HG02798 (cell line): ENCODE data around the gene SREBF1.

ENCODE experiments used
- ATAC-seq: cut with Tn5 transposase; IDR thresholded peaks from one replicate; pipeline ENCODE4 v1.9.1; 2021; ENCODE audit warnings: mild to moderate bottlenecking; ENCODE audit not compliant: unreplicated experiment, poor library complexity

The SREBF1 gene

GRCh38 chr17:17798573-17799255 lies 38.1 kb downstream of the SREBF1 start:
- no peak for ATAC-seq

- no peak for ATAC-seq
Measured at GRCh38 chr17:17798010-17798556, 38.7 kb downstream of the SREBF1 start.

- no peak for ATAC-seq
Measured at GRCh38 chr17:17797119-17797809, 39.5 kb downstream of the SREBF1 start.

- ATAC-seq = no peak
Measured at GRCh38 chr17:17796787-17797061, 40.1 kb downstream of the SREBF1 start.

- ATAC-seq = no peak
Measured at GRCh38 chr17:17795946-17796786, 40.6 kb downstream of the SREBF1 start.

GRCh38 chr17:17795296-17795695 lies 41.5 kb downstream of the SREBF1 start:
- ATAC-seq = no peak

- no peak for ATAC-seq
Measured at GRCh38 chr17:17794382-17794781, 42.4 kb downstream of the SREBF1 start.

- no peak for ATAC-seq
Measured at GRCh38 chr17:17793378-17794214, 43.2 kb downstream of the SREBF1 start.

GRCh38 chr17:17792551-17793377 lies 44.0 kb downstream of the SREBF1 start:
- ATAC-seq = no peak

GRCh38 chr17:17792037-17792550 lies 44.7 kb downstream of the SREBF1 start:
- no peak for ATAC-seq

- ATAC-seq = no peak
Measured at GRCh38 chr17:17790637-17791464, 45.9 kb downstream of the SREBF1 start.

GRCh38 chr17:17789828-17790636 lies 46.8 kb downstream of the SREBF1 start:
- no peak for ATAC-seq

- no peak for ATAC-seq
Measured at GRCh38 chr17:17789410-17789809, 47.4 kb downstream of the SREBF1 start.

GRCh38 chr17:17788967-17789366 lies 47.8 kb downstream of the SREBF1 start:
- no peak for ATAC-seq

GRCh38 chr17:17787568-17787967 lies 49.2 kb downstream of the SREBF1 start:
- ATAC-seq = no peak

- no peak for ATAC-seq
Measured at GRCh38 chr17:17786998-17787397, 49.8 kb downstream of the SREBF1 start.

- no peak for ATAC-seq
Measured at GRCh38 chr17:17785407-17785806, 51.4 kb downstream of the SREBF1 start.
